HepG2 (cell line): ENCODE data around the gene IL22RA1.

Source experiments
- CTCF ChIP-seq: sonication (generic); formaldehyde crosslinking; IDR thresholded peaks from 2 replicates; pipeline ENCODE4 v1.5.0; 2020; ENCODE audit warnings: mild to moderate bottlenecking, missing genetic modification reagents, moderate library complexity
- ZNF775 ChIP-seq: sonication (generic); formaldehyde crosslinking; IDR thresholded peaks from 2 replicates; pipeline ENCODE4 v1.4.0; 2020; ENCODE audit warnings: missing genetic modification reagents, mild to moderate bottlenecking, moderate library complexity, borderline replicate concordance
- ZSCAN21 ChIP-seq: sonication (generic); formaldehyde crosslinking; IDR thresholded peaks from 2 replicates; pipeline ENCODE4 v1.8.0; 2022; ENCODE audit warnings: mild to moderate bottlenecking, missing genetic modification reagents, moderate library complexity, borderline replicate concordance

- no peak for TF ChIP-seq ZNF775 (CRISPR knock-in tag)
- TF ChIP-seq ZSCAN21 (CRISPR knock-in tag) = no peak
- TF ChIP-seq CTCF (CRISPR knock-in tag) = no peak
These were observed 21.1 kb upstream of the IL22RA1 start for GRCh38 chr1:24164004-24164403.
